Measurements from ENCODE around the gene TAF11. TPM values are rescaled to one million over a fixed set of nuclear protein-coding genes. Genes with fewer than 3 reads are reported as not detected.
"Not testable (repeated sequence)": the region's sequence is repeated elsewhere in the genome, so short reads cannot be mapped to it uniquely, and the experiment has no call there.

The TAF11 gene
- polyA plus RNA-seq, 1 donor, result 41.7 TPM

GRCh38 chr6:34849066-34849465 lies 38.8 kb downstream of the TAF11 start:
- H3K4me1 ChIP-seq (ENCODE audit: control insufficient read depth, insufficient read depth, low read length); H3K27ac ChIP-seq (ENCODE audit: low read length); H3K27me3 ChIP-seq (ENCODE audit: control insufficient read depth, insufficient read depth, low read length); H3K9me3 ChIP-seq (ENCODE audit: control insufficient read depth, low read depth, low read length); DNase-seq; H3K4me3 ChIP-seq (ENCODE audit: low read length): not testable (repeated sequence)
- H3K36me3 ChIP-seq (ENCODE audit: control insufficient read depth, insufficient read depth, low read length), result peaks cover 24% of the 10 kb centered on the region
- 100% methylated on average over 2 of the region's 6 CpGs for WGBS (ENCODE audit: insufficient coverage, low lambda C conversion rate)

DNA sequence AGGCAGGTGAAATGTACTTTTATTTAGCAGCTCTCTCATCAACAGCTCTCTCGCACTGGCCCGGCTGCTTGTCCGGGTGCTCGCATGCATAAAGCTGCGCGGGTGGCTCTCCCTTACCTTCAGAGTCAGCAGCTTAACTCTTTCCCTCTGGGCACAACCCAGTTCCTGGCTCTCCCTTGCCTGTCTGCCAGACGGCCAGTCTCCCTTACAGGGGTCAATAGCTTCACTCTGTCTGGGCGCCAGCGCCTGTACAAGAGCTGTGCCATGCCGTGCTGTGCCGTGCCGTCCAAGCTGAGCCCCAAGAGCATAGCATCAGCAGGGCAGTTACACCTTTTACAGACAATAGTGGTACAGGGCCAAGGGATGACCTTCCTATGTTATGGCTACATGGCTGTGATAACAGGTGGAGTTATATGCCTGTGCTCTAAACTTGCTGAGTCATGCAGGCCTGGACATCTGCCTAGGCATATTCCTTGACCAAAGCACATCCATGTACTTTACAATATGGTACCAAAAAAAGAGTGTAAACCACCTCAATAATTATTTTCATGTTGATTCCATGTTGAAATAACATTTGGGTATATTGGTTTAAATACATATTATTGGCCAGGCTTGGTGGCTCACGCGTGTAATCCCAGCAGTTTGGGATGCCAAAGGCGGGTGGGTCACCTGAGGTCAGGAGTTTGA lies 48.0 kb downstream of the TAF11 start:
- no CpG with 5 or more reads among the region's 15 CpGs for WGBS (ENCODE audit: insufficient coverage, low lambda C conversion rate)
- no peaks in the 10 kb centered on the region for H3K27me3 ChIP-seq (ENCODE audit: control insufficient read depth, insufficient read depth, low read length)
- peaks cover 3% of the 10 kb centered on the region for H3K9me3 ChIP-seq (ENCODE audit: control insufficient read depth, low read depth, low read length)
- no peak overlapping the region for H3K27ac ChIP-seq (ENCODE audit: low read length)
- peaks cover 52% of the 10 kb centered on the region for H3K36me3 ChIP-seq (ENCODE audit: control insufficient read depth, insufficient read depth, low read length)
- no peaks in the 10 kb centered on the region for H3K4me1 ChIP-seq (ENCODE audit: control insufficient read depth, insufficient read depth, low read length)
- DNase-seq, result no peak
- no peak overlapping the region for H3K4me3 ChIP-seq (ENCODE audit: low read length)

DNA sequence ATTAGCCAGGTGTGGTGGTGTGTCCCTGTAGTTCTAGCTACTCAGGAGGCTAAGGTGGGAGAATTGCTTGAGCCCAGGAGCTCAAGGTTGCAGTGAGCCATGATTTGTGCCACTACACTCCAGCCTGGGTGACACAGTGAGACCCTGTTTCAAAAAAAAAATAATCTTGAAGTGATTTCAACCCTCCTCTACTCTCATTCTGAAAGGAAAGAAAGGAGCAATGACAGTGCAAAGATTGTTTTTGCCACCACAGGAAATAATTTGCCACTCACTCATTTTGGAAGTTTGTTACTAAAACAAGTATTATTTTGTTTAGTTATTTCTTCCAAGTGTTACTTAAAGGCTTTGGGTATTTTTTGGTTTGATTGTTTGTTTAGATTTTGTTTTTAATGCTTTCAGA lies 50.3 kb downstream of the TAF11 start:
- Histone ChIP-seq H3K9me3 (ENCODE audit: control insufficient read depth, low read depth, low read length) (peaks cover 3% of the 10 kb centered on the region), H3K36me3 (ENCODE audit: control insufficient read depth, insufficient read depth, low read length) (peaks cover 59% of the 10 kb centered on the region), H3K27me3 (ENCODE audit: control insufficient read depth, insufficient read depth, low read length) (no peaks in the 10 kb centered on the region), H3K27ac (ENCODE audit: low read length) (no peak overlapping the region), H3K4me1 (ENCODE audit: control insufficient read depth, insufficient read depth, low read length) (no peaks in the 10 kb centered on the region), H3K4me3 (ENCODE audit: low read length) (no peak overlapping the region)
- DNase-seq, result no peak

DNA sequence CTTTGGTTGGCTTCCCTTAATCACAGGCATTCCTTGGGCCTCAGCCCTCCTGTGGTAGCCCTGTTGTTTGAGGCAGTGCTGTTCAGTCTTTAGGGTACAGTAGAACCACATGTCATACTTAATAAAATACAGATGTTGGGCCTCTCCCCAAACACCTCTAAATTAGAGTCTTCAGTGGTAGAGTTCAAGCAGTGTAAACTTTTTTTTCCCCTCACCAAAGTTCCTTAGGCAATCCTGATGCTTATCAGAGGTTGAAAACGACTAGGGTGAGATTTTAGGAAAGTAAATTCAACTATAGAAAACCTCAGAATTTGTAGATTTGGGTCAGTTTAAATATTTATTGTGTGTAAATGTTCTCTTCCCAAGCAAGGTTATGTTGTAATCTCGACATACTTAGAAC lies 51.4 kb downstream of the TAF11 start:
- 50% methylated on average over 1 of the region's 2 CpGs for WGBS (ENCODE audit: insufficient coverage, low lambda C conversion rate)
- Histone ChIP-seq H3K4me3 (ENCODE audit: low read length) (no peak overlapping the region), H3K27me3 (ENCODE audit: control insufficient read depth, insufficient read depth, low read length) (no peaks in the 10 kb centered on the region), H3K9me3 (ENCODE audit: control insufficient read depth, low read depth, low read length) (peaks cover 3% of the 10 kb centered on the region), H3K27ac (ENCODE audit: low read length) (no peak overlapping the region), H3K4me1 (ENCODE audit: control insufficient read depth, insufficient read depth, low read length) (no peaks in the 10 kb centered on the region), H3K36me3 (ENCODE audit: control insufficient read depth, insufficient read depth, low read length) (peaks cover 55% of the 10 kb centered on the region)
- no peak for DNase-seq

GRCh38 chr6:34836008-34836407 lies 51.8 kb downstream of the TAF11 start:
- no peaks in the 10 kb centered on the region for H3K27me3 ChIP-seq (ENCODE audit: control insufficient read depth, insufficient read depth, low read length)
- peaks cover 52% of the 10 kb centered on the region for H3K36me3 ChIP-seq (ENCODE audit: control insufficient read depth, insufficient read depth, low read length)
- no peak overlapping the region for H3K27ac ChIP-seq (ENCODE audit: low read length)
- no peak for DNase-seq
- no CpG with 5 or more reads among the region's 4 CpGs for whole genome bisulfite sequencing (ENCODE audit: insufficient coverage, low lambda C conversion rate)
- no peaks in the 10 kb centered on the region for H3K4me1 ChIP-seq (ENCODE audit: control insufficient read depth, insufficient read depth, low read length)
- peaks cover 3% of the 10 kb centered on the region for H3K9me3 ChIP-seq (ENCODE audit: control insufficient read depth, low read depth, low read length)
- H3K4me3 ChIP-seq (ENCODE audit: low read length), result no peak overlapping the region

GRCh38 chr6:34834789-34835518 lies 52.9 kb downstream of the TAF11 start:
- 100% methylated on average over 1 of the region's 4 CpGs for WGBS (ENCODE audit: insufficient coverage, low lambda C conversion rate)
- Histone ChIP-seq H3K4me1 (ENCODE audit: control insufficient read depth, insufficient read depth, low read length) (no peaks in the 10 kb centered on the region), H3K4me3 (ENCODE audit: low read length) (no peak overlapping the region), H3K27ac (ENCODE audit: low read length) (no peak overlapping the region), H3K36me3 (ENCODE audit: control insufficient read depth, insufficient read depth, low read length) (peaks cover 50% of the 10 kb centered on the region), H3K9me3 (ENCODE audit: control insufficient read depth, low read depth, low read length) (peaks cover 3% of the 10 kb centered on the region), H3K27me3 (ENCODE audit: control insufficient read depth, insufficient read depth, low read length) (no peaks in the 10 kb centered on the region)
- DNase-seq, result no peak

- H3K9me3 ChIP-seq (ENCODE audit: control insufficient read depth, low read depth, low read length), result no peaks in the 10 kb centered on the region
- DNase-seq, result no peak
- H3K4me1 ChIP-seq (ENCODE audit: control insufficient read depth, insufficient read depth, low read length), result no peaks in the 10 kb centered on the region
- H3K27ac ChIP-seq (ENCODE audit: low read length), result no peak overlapping the region
- no peak overlapping the region for H3K4me3 ChIP-seq (ENCODE audit: low read length)
- H3K36me3 ChIP-seq (ENCODE audit: control insufficient read depth, insufficient read depth, low read length), result peaks cover 39% of the 10 kb centered on the region
- no CpG with 5 or more reads among the region's 1 CpG for WGBS (ENCODE audit: insufficient coverage, low lambda C conversion rate)
- no peaks in the 10 kb centered on the region for H3K27me3 ChIP-seq (ENCODE audit: control insufficient read depth, insufficient read depth, low read length)
These were observed 54.9 kb downstream of the TAF11 start for GRCh38 chr6:34832942-34833341.

- no peak overlapping the region for H3K4me3 ChIP-seq (ENCODE audit: low read length)
- no peak for DNase-seq
- WGBS (ENCODE audit: insufficient coverage, low lambda C conversion rate), result 100% methylated on average over 2 of the region's 2 CpGs
- no peaks in the 10 kb centered on the region for H3K9me3 ChIP-seq (ENCODE audit: control insufficient read depth, low read depth, low read length)
- H3K27me3 ChIP-seq (ENCODE audit: control insufficient read depth, insufficient read depth, low read length), result no peaks in the 10 kb centered on the region
- peaks cover 16% of the 10 kb centered on the region for H3K36me3 ChIP-seq (ENCODE audit: control insufficient read depth, insufficient read depth, low read length)
- no peak overlapping the region for H3K27ac ChIP-seq (ENCODE audit: low read length)
- no peaks in the 10 kb centered on the region for H3K4me1 ChIP-seq (ENCODE audit: control insufficient read depth, insufficient read depth, low read length)
These were observed 58.7 kb downstream of the TAF11 start for GRCh38 chr6:34829137-34829536.

Other genes with a start within 250 kb of the TAF11 start
- gene ILRUN, start 191.3 kb downstream of the TAF11 start, polyA plus RNA-seq, result 44.4 TPM
- 109 TPM for gene SNRPC, start 130.5 kb downstream of the TAF11 start, polyA plus RNA-seq
- 8.6 TPM for gene BLTP3A, start 96.0 kb downstream of the TAF11 start, polyA plus RNA-seq
- gene ANKS1A, start 1.2 kb upstream of the TAF11 start, polyA plus RNA-seq, result 26.5 TPM